ENCODE results near the gene B4GALNT1.
"Not testable (repeated sequence)": the region's sequence is repeated elsewhere in the genome, so short reads cannot be mapped to it uniquely, and the experiment has no call there.

B4GALNT1 gene

GRCh38 chr12:57636731-57637130, 3.7 kb upstream of the B4GALNT1 start:
- DNase-seq = not testable (repeated sequence)

GRCh38 chr12:57632073-57632957, 686 bp downstream of the B4GALNT1 start:
- no peak for DNase-seq

DNA sequence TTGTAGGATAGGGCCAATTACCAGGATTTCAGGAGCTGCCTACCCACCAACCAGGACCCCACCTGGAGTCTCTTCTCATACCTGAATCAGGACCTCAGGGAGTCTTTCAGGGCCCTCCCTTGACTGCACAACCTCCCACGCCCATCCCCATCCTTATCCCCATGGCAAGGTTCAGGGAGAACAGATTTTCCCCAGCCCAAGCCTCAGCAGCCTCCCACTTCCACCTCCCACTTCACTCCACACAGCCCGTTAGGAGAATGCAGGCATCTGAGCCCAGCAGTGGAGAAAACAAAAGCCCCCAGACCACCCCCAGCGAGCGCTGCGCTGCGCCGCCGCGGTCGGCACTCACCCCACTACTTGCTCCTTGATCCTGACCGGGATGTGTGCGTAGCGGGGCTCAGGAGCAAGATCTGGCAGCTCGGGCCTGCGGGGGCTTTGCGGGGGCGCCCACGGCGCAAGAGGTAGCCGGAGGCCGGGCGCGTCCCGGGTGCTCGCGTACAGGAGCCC, 1.4 kb downstream of the B4GALNT1 start:
- no peak for DNase-seq

GRCh38 chr12:57630891-57631433, 2.0 kb downstream of the B4GALNT1 start:
- no peak for DNase-seq

DNA sequence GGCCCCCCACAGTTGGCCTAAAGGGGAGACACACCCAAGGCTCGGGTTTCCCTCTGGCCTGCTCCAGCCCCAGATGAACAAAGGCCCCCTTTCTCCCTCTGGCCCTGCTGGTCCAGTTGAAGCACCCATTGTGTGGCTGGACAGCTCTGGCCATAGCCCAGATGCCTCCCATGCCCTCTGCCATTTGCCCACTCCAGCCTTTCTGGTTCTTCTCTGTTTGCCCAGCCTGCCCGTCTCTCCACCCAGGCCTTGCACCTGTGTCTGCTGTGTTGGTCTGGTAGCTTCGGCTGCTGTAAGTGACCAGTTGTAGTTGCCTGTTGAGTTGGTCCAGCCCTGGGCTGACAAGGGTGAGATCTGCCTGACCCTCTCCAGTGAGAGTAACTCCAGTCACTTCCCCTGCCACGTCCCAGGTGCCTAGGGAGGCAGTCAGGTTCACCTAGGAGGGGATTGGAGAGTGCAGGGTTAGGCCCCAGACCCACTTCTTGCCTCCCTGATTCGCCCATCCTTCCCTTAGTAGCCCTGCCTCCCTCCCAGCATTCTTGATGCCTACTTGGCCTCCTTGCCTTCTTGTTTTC, 3.0 kb downstream of the B4GALNT1 start:
- no peak for DNase-seq

GRCh38 chr12:57628280-57629191, 4.5 kb downstream of the B4GALNT1 start:
- no peak for DNase-seq

DNA sequence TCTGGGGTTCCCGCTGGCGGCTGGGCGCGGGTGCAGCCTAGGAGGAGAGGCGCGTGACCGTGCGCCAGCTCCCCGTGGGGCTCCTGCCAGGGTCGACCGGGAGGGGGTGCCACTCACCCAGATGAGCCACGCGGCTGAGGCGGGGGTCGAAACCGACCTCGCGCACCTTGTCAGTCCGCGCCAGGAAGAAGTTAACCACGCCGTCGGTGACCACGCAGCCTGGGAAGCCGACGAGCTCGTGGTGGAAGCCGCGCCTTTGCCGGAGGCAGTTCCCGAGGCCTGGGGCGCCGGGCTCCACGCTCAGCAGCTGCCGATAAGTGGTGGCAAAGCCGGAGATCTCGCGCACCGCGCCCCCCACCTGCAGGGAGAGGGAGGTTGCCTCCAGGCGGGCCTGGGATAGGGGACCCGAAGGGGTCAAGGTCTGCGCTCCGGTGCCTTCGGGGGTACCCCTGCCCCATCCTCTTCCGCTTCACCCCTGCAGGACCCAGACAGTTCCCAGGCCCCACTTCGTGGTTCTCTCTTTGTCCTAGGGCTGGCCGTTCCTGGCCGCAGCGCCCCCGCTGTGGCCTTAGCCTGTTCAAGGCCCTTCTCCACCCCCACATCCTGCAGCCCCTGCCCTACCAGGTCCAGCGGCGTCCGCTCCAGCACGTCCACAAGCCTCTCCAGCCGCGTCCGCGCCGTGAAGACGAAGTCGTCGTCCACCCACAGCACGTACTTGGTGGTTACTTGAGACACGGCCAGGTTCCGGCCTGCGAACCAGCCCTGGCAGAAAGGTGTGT, 5.3 kb downstream of the B4GALNT1 start:
- no peak for DNase-seq

DNA sequence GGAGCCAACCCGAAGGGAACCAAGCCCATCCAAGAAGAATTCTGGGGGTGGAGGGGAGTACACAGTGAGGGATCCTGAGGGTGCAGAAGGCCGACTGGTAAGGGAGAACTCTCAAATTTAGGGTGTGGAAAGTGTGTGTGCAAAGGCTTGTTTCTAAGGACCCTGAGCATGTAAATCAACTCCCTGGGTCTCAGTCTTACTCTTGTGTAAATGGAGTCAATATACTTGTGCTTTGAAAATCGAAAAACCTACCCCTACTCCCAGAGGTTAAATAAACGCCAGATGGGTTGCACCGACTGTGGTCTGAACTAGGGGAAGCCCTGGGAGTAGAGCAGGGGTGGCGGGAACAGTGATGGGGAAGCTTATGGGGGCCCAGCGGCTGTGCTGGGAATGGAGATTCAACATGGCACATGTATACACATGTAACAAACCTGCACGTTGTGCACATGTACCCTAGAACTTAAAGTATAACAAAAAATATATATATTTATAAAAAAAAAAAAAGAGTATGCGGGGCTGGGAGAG, 6.0 kb downstream of the B4GALNT1 start:
- no peak for DNase-seq

- no peak for DNase-seq
Measured at GRCh38 chr12:57626111-57626920, 6.7 kb downstream of the B4GALNT1 start.

DNA sequence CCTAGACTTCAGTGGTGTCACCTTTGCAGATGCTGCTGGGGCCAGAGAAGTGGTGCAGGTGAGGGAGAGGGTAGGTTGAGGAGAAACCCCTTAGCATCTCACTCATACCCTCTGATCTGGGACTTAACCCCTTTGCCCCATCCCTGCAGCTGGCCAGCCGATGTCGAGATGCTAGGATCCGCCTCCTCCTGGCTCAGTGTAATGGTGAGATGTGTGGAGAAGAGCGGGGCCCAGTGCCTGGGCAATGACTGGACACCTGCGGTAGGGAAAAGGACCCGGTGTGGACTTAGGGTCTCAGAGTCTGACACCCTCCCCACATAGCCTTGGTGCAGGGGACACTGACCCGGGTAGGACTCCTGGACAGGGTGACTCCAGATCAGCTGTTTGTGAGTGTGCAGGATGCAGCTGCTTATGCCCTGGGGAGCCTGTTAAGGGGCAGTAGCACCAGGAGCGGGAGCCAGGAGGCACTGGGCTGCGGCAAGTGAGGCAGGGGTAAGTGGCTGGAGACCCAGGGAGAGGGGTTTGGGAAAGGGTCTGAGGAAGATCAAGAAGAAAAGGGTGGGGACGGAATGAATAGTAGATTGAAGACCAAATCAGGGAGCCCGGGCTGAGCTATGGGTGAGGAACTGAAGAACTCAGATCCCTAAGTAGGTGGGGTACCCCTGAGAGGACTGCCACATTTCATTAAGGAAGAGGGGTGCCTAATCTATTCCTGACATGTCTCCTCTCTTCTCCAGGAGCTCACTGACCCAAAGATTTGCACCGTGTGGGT, 7.6 kb downstream of the B4GALNT1 start:
- no peak for DNase-seq

DNA sequence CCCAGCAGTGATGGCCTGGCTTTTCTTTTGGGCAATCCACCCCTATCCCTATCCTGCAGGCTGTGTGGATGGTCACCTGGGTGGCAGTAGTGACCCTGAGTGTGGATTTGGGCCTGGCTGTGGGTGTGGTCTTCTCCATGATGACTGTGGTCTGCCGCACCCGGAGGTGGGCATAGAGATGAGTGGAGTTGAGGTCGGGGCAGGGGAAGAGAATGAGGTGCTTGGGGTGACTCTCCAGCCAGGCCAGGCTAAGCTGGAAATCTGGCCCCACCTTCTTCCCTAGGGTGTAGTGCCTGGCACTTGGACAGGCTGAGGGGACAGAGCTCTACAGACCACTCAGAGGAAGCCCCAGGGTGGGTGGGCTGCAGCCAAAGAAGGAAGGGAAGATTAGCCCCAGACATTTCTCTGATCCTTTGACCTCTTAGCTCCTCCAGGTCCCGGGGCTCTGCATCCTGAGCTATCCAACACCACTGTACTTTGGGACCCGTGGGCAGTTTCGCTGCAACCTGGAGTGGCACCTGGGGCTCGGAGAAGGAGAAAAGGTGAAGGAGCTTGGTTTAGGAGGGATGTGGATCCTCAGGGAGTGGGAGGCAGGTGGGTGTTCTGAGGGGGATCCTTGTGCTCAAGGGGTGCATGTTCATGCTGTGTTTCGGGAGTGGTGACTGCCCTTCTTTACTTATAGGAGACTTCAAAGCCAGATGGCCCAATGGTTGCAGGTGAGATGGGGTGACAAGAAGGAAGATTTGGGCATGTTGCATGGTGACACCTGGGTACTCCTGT, 8.4 kb downstream of the B4GALNT1 start:
- no peak for DNase-seq

GRCh38 chr12:57623811-57624390, 9.1 kb downstream of the B4GALNT1 start:
- DNase-seq = no peak

DNA sequence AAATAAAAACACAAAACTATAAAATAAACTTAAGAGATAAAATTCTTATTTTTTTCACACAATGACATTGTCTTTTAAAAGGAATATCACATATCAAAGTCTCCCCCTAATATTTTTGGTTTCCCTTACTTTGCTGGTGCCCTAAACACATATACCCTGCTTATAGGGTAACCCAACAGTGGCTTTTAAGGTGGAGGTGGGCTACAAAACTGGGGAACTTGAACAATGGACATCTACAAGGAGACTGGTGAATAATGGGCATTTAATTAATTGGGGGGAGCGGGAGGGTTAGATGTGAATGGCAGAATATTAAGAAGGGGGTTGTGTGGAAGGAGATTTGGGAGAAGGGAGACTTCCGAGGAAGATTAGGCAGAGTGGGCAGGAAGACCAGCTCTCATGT, 9.6 kb downstream of the B4GALNT1 start:
- no peak for DNase-seq

DNA sequence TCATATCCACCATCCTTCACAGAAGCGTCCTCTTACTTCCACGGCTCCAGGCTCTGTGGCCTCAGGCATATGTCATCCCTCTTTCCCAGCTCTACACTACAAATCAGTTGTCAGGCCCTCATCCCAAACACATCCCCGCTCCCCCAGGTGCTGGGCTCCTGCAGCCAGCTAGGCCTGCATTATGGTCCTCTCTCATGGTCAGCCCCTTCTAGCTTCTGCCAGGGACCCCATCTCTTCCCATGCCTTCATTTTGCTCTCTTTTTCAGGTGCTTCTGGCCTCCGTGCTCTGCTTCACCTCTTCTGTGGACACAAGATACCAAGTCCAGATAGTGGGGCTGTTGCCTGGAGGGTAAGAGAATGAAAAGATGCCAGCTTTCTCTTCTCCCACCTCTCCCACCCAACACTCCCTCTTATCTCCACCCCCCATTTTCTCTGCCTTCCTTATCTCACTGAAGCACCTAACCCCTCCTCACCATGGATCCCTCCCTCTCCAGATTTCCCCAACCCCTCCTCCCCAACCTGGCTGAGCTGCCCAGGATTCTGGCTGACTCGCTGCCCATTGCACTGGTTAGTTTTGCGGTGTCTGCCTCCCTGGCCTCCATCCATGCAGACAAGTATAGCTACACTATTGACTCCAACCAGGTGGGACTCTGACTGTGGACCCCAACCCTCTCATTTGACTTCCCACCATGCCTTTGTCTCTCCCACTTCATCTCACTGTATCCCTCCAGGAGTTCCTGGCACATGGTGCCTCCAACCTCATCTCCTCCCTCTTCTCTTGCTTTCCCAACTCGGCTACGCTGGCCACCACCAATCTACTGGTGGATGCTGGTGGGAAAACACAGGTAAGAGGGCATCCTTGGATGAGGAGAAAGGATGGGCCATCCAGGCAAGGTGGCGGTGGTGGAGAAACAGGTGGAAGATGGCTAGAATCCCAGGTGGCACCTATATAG, 10.4 kb downstream of the B4GALNT1 start:
- no peak for DNase-seq

- DNase-seq = no peak
Measured at GRCh38 chr12:57621497-57622292, 11.3 kb downstream of the B4GALNT1 start.

- DNase-seq = no peak
Measured at GRCh38 chr12:57620936-57621496, 12.0 kb downstream of the B4GALNT1 start.
